Measurements from ENCODE around the gene FAAH.

GRCh38 chr1:46410156-46411009 is 16.3 kb downstream of the FAAH start:
- TF ChIP-seq CTCF (IDR thresholded peaks at IDR 0.05) (no peak), POLR2A (IDR thresholded peaks at IDR 0.05) (no peak), POLR2AphosphoS5 (IDR thresholded peaks at IDR 0.05) (no peak), EP300 (IDR thresholded peaks at IDR 0.05) (no peak)
